ENCODE data around the gene WNT4.
"Not testable (repeated sequence)": the region's sequence is repeated elsewhere in the genome, so short reads cannot be mapped to it uniquely, and the experiment has no call there.

Gene WNT4

GRCh38 chr1:22107126-22107525, 35.8 kb downstream of the WNT4 start:
- DNase-seq, result no peak

GRCh38 chr1:22105611-22106207, 37.2 kb downstream of the WNT4 start:
- peak; percentile 50 for DNase-seq

- DNase-seq, result no peak
Measured at GRCh38 chr1:22104865-22105437, 37.9 kb downstream of the WNT4 start.

GRCh38 chr1:22104094-22104493, 38.8 kb downstream of the WNT4 start:
- no peak for DNase-seq

- DNase-seq, result no peak
Measured at GRCh38 chr1:22102746-22103145, 40.2 kb downstream of the WNT4 start.

GRCh38 chr1:22101995-22102394, 40.9 kb downstream of the WNT4 start:
- no peak for DNase-seq

- no peak for DNase-seq
Measured at GRCh38 chr1:22101199-22101598, 41.7 kb downstream of the WNT4 start.

GRCh38 chr1:22100168-22100567, 42.7 kb downstream of the WNT4 start:
- no peak for DNase-seq

- no peak for DNase-seq
Measured at GRCh38 chr1:22098752-22099151, 44.1 kb downstream of the WNT4 start.

- no peak for DNase-seq
Measured at GRCh38 chr1:22096463-22096862, 46.4 kb downstream of the WNT4 start.

- no peak for DNase-seq
Measured at GRCh38 chr1:22096036-22096435, 46.9 kb downstream of the WNT4 start.

- no peak for DNase-seq
Measured at GRCh38 chr1:22093513-22093912, 49.4 kb downstream of the WNT4 start.

GRCh38 chr1:22092026-22092768, 50.7 kb downstream of the WNT4 start:
- DNase-seq, result not testable (repeated sequence)

- DNase-seq, result no peak
Measured at GRCh38 chr1:22090867-22091266, 52.0 kb downstream of the WNT4 start.

GRCh38 chr1:22089787-22090186, 53.1 kb downstream of the WNT4 start:
- no peak for DNase-seq

- no peak for DNase-seq
Measured at GRCh38 chr1:22089134-22089571, 53.7 kb downstream of the WNT4 start.

- DNase-seq, result no peak
Measured at GRCh38 chr1:22088331-22088730, 54.6 kb downstream of the WNT4 start.

GRCh38 chr1:22080191-22080590, 62.7 kb downstream of the WNT4 start:
- DNase-seq, result no peak

GRCh38 chr1:22078133-22078532, 64.8 kb downstream of the WNT4 start:
- no peak for DNase-seq

GRCh38 chr1:22077728-22078127, 65.2 kb downstream of the WNT4 start:
- DNase-seq, result no peak

GRCh38 chr1:22076346-22076745, 66.6 kb downstream of the WNT4 start:
- DNase-seq, result no peak

GRCh38 chr1:22075718-22076117, 67.2 kb downstream of the WNT4 start:
- DNase-seq, result no peak

- DNase-seq, result no peak
Measured at GRCh38 chr1:22074803-22075202, 68.1 kb downstream of the WNT4 start.

GRCh38 chr1:22071511-22071910, 71.4 kb downstream of the WNT4 start:
- no peak for DNase-seq

All from NCI-H345 (cell line).